Liver (tissue), 3 donors: ENCODE results near the gene LPXN.

Experiments
- EGR1 ChIP-seq, 2 donors: IDR thresholded peaks; 2 replicates each; pipeline ENCODE4 v1.6.1; 2016 to 2018; ENCODE audit warnings: antibody characterized with exemption in 2 of 2, low read depth in 2 of 2
- FOXA1 ChIP-seq: IDR thresholded peaks from 2 replicates; pipeline ENCODE4 v1.6.1; 2016; ENCODE audit warnings: antibody characterized with exemption
- FOXA2 ChIP-seq: IDR thresholded peaks from 2 replicates; pipeline ENCODE4 v1.6.1; 2016; ENCODE audit warnings: antibody characterized with exemption
- JUND ChIP-seq, 2 donors: IDR thresholded peaks; 2 replicates each; pipeline ENCODE4 v1.6.1; 2016; ENCODE audit warnings: antibody characterized with exemption in 2 of 2
- NR2F2 ChIP-seq: IDR thresholded peaks from 2 replicates; pipeline ENCODE4 v1.6.1; 2016; ENCODE audit warnings: antibody characterized with exemption
- RAD21 ChIP-seq, 2 donors: IDR thresholded peaks; 2 replicates each; pipeline ENCODE4 v1.6.1; 2016; ENCODE audit warnings: antibody characterized with exemption in 2 of 2, mild to moderate bottlenecking in 2 of 2
- SP1 ChIP-seq: IDR thresholded peaks from 2 replicates; pipeline ENCODE4 v1.6.1; 2018; ENCODE audit warnings: antibody characterized with exemption, mild to moderate bottlenecking
- TAF1 ChIP-seq: conservative IDR thresholded peaks from 2 replicates; pipeline ENCODE4 v1.6.1; 2016; ENCODE audit warnings: antibody characterized with exemption, mild to moderate bottlenecking
- YY1 ChIP-seq: IDR thresholded peaks from 2 replicates; pipeline ENCODE4 v1.6.1; 2016; ENCODE audit warnings: antibody characterized with exemption, mild to moderate bottlenecking
- TF ChIP-seq, protein P1 (sequence below): fragments of 150-350 bp; IDR thresholded peaks from 2 replicates; pipeline ENCODE4 v1.5.1; 2017; ENCODE audit warnings: improper control_type of control experiment, low read depth, low read length; ENCODE audit not compliant: missing input control
- TF ChIP-seq, protein P2 (sequence below): IDR thresholded peaks from 2 replicates; pipeline ENCODE4 v1.6.1; 2016; ENCODE audit warnings: antibody characterized with exemption
- TF ChIP-seq, protein P3 (sequence below): IDR thresholded peaks from 2 replicates; pipeline ENCODE4 v1.6.1; 2016; ENCODE audit warnings: antibody characterized with exemption, mild to moderate bottlenecking
- TF ChIP-seq, protein P4 (sequence below): IDR thresholded peaks from 2 replicates; pipeline ENCODE4 v1.6.1; 2016; ENCODE audit warnings: antibody characterized with exemption
- TF ChIP-seq, protein P5 (sequence below): IDR thresholded peaks from 2 replicates; pipeline ENCODE4 v1.6.1; 2016; ENCODE audit warnings: antibody characterized with exemption
- donor health status: healthy.
- donor health status: healthy.

DNA sequence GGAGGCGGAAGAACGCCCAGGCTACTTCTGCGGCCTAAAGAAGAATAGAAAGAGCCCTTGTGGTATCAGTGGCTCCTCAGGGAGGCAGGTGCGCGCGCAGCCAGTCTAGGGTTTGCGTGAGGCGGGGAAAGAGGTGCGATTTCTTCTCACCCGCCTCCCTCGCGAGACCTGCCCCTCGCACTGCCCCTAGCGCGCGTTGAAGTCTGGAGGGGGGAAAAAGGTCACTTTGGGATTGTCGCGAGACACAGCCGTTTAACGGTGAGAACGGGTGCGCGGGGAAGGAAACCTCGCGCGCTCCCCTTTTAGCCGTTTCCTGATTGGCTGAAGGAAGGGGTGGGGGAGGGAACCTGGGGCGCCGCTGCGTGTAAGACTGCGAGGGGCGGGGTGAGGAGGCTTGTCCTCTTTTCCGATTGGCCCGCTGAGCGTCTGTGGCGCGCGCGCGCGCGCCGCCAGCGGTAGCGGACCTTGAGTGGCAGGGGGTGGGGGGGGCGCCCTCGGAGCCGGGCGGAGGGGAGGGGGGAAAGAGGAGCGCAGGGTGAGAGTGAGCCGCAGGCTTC lies 3.1 kb upstream of the LPXN start, which contains the start of gene ZFP91:
- TF ChIP-seq, protein P1, sequence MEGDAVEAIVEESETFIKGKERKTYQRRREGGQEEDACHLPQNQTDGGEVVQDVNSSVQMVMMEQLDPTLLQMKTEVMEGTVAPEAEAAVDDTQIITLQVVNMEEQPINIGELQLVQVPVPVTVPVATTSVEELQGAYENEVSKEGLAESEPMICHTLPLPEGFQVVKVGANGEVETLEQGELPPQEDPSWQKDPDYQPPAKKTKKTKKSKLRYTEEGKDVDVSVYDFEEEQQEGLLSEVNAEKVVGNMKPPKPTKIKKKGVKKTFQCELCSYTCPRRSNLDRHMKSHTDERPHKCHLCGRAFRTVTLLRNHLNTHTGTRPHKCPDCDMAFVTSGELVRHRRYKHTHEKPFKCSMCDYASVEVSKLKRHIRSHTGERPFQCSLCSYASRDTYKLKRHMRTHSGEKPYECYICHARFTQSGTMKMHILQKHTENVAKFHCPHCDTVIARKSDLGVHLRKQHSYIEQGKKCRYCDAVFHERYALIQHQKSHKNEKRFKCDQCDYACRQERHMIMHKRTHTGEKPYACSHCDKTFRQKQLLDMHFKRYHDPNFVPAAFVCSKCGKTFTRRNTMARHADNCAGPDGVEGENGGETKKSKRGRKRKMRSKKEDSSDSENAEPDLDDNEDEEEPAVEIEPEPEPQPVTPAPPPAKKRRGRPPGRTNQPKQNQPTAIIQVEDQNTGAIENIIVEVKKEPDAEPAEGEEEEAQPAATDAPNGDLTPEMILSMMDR = no peak
- TF ChIP-seq, protein P2, sequence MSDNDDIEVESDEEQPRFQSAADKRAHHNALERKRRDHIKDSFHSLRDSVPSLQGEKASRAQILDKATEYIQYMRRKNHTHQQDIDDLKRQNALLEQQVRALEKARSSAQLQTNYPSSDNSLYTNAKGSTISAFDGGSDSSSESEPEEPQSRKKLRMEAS = no peak
- no peak for TF ChIP-seq NR2F2
- peak; percentile 52 for TF ChIP-seq SP1
- TF ChIP-seq, protein P3, sequence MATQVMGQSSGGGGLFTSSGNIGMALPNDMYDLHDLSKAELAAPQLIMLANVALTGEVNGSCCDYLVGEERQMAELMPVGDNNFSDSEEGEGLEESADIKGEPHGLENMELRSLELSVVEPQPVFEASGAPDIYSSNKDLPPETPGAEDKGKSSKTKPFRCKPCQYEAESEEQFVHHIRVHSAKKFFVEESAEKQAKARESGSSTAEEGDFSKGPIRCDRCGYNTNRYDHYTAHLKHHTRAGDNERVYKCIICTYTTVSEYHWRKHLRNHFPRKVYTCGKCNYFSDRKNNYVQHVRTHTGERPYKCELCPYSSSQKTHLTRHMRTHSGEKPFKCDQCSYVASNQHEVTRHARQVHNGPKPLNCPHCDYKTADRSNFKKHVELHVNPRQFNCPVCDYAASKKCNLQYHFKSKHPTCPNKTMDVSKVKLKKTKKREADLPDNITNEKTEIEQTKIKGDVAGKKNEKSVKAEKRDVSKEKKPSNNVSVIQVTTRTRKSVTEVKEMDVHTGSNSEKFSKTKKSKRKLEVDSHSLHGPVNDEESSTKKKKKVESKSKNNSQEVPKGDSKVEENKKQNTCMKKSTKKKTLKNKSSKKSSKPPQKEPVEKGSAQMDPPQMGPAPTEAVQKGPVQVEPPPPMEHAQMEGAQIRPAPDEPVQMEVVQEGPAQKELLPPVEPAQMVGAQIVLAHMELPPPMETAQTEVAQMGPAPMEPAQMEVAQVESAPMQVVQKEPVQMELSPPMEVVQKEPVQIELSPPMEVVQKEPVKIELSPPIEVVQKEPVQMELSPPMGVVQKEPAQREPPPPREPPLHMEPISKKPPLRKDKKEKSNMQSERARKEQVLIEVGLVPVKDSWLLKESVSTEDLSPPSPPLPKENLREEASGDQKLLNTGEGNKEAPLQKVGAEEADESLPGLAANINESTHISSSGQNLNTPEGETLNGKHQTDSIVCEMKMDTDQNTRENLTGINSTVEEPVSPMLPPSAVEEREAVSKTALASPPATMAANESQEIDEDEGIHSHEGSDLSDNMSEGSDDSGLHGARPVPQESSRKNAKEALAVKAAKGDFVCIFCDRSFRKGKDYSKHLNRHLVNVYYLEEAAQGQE = no peak
- TF ChIP-seq TAF1 = peak; percentile 78
- TF ChIP-seq, protein P4, sequence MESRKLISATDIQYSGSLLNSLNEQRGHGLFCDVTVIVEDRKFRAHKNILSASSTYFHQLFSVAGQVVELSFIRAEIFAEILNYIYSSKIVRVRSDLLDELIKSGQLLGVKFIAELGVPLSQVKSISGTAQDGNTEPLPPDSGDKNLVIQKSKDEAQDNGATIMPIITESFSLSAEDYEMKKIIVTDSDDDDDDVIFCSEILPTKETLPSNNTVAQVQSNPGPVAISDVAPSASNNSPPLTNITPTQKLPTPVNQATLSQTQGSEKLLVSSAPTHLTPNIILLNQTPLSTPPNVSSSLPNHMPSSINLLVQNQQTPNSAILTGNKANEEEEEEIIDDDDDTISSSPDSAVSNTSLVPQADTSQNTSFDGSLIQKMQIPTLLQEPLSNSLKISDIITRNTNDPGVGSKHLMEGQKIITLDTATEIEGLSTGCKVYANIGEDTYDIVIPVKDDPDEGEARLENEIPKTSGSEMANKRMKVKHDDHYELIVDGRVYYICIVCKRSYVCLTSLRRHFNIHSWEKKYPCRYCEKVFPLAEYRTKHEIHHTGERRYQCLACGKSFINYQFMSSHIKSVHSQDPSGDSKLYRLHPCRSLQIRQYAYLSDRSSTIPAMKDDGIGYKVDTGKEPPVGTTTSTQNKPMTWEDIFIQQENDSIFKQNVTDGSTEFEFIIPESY = peak; percentile 99
- TF ChIP-seq EGR1 (IDR thresholded peaks at IDR 0.05; ENCODE audit: low read depth in 2 of 2) = no peak
- peak; percentile 79 for TF ChIP-seq YY1
- TF ChIP-seq FOXA2 = no peak
- TF ChIP-seq, protein P5, sequence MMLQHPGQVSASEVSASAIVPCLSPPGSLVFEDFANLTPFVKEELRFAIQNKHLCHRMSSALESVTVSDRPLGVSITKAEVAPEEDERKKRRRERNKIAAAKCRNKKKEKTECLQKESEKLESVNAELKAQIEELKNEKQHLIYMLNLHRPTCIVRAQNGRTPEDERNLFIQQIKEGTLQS = no peak
- TF ChIP-seq RAD21 (IDR thresholded peaks at IDR 0.05) = no peak
- no peak for TF ChIP-seq FOXA1
- no peak for TF ChIP-seq JUND (IDR thresholded peaks at IDR 0.05)
